Smooth muscle cell of the coronary artery (primary cell): ENCODE data around the gene PCBP4. TPM values are rescaled to one million over a fixed set of nuclear protein-coding genes. Genes with fewer than 3 reads are reported as not detected.

ENCODE experiments used
- total RNA-seq: library from RNA; depleted of rRNA; stranded (reverse); fragments of >200 nt; gene quantifications from 2 replicates; pipeline ENCODE4 v1.2.3, GENCODE V29; 2014; ENCODE audit warnings: low replicate concordance

Gene PCBP4
- 27.3 and 54.3 TPM in 2 replicates for total RNA-seq

DNA sequence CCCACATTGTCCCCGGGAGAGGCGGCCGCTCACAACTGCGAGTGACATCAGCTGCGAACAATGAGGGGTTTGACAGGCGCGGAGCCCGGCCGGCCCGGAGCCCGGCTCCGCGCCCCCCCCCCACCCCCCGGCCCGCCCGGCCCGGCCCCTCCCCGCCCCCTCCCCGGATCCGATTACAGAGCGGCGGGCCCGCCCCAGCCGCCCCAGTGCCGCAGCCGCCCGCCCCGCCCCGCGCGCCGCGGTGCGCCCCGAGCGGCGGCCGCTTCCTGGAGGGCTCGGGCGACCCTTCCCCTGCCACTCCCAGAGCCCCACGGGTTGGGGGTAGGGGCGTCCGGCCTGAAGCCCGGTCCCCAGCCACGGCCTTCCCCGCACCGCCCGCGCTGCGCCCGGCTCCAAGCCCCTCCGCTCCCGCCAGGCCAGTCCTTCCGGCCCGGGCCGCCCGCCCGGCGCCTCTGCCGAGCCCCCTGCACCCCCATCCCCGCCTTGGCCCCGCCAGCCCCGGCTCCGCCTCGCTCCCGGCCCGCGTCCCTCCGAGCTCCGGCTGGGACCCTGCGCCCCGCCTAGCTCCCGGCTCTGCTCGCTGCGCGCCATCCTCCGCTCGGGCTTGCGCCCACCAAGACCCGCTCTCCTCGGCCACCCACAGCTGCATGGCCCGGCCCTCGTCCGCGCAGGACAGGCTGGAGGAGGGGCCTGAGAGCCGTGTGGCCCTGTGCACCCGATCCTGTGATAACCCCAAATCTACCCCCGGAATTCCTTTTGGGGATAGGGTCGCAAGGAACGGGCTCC lies at the start of gene PCBP4:
TSS of gene PCBP4 (minus strand) at position 71 of the 786 bp plus-strand sequence. CDS start 6,214 bp downstream, outside the sequence.

DNA sequence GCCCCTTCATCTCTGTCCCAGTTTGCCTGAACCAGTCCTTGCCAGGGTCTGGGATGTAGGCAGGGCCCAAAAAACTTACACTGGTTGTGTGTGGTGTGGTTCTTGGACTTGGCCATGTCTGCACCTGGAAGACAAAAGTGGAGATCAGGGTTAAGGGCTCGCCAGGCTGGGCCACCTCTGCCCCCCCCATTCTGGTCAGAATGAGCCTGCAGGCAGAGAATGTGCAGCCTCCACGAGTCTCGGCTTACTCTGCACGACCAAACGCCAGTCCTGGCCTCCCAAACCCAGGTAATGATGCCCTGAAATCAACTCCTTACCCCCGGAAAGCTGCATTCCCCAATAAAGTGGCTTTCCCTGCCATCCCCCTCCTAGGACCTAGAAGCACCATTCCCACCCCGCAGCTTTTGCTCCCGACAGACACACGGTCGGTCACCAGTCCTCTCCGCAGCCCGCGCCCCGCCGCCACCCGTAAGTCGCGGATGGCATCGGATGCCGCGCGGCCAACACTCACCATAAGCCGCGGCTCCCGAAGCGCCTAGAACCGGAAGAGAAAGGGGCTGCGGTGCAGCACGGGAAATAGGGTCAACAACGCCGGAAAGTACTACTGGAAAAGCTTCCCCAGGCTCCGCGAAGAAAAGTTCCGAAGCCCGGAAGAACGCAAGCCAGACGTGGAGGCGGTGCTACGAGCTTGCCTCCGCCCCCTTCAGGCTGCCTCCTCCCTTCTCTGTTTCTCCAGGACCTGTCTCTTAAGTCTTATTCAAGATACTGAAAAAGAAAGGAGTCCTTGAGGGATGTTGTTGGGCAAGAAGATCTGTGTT lies 28.3 kb upstream of the PCBP4 start, which contains the start of gene RPL29:
TSS of gene RPL29 (minus strand) at position 550 of the 818 bp plus-strand sequence. CDS start at position 116, 434 bp downstream.

DNA sequence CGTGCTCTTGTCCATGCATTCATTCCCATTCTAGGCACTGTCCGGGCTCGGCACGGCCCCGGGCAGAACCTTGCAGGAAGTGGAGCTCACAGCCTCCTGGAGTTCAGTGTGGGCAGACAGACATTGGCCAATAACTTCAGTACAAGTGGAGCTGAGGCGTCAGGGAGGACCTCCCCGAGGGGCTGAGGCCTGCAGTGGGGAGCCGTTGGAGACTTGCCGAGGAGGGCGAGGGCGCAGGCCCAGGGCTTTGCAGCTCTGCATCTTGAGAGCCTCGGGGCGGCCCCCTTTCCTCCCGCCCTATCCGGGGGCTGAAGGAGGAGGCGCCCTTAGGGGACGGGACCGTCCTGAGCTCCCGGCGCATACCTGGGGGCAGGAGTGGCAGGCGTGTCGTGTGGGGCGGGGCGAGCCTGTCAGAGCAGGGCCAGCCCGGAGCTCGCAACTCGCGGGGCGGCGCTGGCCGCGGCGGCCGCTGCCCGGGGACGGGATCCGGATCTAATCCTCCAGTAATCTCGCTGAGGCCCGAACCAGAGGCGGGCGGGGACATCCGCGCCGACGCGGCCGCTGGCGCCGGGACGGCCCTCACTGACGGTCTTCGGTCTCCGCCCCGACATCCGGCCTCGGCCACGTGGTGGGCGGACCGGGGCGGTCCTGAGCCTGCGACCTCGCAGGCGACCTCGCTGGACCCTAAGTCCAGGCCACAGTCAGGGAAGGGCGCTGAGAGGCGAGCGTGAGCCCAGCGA lies 15.8 kb upstream of the PCBP4 start, which contains the start of gene ACY1:
TSS of gene ACY1 (plus strand) at position 698 of the 740 bp plus-strand sequence. CDS start 530 bp downstream, outside the sequence.

DNA sequence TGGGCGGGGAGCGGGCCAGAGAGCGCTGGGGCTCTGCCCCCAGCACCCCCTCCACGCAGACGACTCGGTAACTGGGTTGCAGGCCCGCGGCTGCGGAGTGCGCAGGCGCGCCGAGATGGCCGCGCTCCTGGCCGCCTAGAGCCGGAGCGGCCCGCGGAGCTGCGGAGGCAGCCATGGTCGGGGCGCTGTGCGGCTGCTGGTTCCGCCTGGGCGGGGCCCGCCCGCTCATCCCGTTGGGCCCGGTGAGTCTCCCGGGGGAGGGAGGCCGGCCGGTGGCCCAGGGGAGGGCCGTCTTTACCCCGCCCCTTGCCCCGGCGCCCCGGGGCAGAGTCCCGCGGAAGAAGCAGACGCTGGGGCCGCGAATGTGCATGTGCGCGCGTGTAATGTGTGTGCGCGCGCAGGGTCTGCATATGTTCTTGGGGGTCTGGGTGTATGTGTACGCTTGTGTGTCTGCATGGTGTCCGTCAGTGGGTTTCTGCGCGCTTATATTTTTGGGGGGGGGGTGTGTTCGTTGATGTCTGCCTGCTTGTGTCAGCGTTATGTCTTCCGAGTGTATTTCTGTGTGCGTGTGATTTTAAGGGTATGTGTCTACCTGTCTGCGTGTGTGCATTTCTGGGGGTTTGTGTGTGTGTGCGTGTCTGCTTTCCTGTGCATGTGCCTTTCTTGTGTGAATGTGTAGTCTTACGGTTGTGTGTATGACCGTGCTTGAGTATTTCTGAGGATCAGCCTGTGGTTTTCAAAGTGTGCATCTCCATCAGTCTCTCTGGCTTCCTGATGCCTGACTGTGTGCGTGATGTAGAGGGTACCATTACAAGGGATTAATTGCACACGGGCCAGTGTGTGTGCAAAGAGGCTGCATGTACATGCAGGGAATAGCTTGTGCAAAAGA lies 8.0 kb upstream of the PCBP4 start, which contains the start of gene ABHD14A:
TSS of gene ABHD14A (plus strand) at position 102 of the 889 bp plus-strand sequence. CDS start at position 174, 72 bp downstream.

DNA sequence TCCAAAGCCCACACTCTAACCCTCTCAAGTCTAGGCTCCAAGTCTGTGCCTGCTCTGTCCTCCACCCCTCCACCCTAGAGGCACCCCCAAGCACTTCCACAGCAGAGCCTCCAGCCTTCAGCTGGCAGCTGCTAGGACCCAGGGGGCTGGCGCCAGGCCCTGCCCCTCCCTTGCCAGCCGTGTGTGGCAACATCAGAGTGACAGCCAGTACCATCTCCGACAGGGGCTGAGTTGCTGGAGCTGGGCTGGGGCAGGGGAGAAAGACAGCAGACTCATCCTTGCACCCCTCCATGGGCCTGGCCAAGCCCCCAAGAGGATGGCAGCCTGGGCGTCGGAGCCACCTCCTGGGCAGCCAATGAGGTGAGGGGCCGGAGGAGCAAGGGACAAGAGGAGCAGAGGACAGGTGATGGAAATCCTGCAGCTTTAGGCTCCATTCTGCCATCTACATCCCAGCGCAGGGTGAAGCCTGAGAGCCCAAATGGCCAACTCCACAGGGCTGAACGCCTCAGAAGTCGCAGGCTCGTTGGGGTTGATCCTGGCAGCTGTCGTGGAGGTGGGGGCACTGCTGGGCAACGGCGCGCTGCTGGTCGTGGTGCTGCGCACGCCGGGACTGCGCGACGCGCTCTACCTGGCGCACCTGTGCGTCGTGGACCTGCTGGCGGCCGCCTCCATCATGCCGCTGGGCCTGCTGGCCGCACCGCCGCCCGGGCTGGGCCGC lies 11.9 kb downstream of the PCBP4 start, which contains the start of gene GPR62:
TSS of gene GPR62 (plus strand) at position 207 of the 718 bp plus-strand sequence. CDS start at position 479, 272 bp downstream.

DNA sequence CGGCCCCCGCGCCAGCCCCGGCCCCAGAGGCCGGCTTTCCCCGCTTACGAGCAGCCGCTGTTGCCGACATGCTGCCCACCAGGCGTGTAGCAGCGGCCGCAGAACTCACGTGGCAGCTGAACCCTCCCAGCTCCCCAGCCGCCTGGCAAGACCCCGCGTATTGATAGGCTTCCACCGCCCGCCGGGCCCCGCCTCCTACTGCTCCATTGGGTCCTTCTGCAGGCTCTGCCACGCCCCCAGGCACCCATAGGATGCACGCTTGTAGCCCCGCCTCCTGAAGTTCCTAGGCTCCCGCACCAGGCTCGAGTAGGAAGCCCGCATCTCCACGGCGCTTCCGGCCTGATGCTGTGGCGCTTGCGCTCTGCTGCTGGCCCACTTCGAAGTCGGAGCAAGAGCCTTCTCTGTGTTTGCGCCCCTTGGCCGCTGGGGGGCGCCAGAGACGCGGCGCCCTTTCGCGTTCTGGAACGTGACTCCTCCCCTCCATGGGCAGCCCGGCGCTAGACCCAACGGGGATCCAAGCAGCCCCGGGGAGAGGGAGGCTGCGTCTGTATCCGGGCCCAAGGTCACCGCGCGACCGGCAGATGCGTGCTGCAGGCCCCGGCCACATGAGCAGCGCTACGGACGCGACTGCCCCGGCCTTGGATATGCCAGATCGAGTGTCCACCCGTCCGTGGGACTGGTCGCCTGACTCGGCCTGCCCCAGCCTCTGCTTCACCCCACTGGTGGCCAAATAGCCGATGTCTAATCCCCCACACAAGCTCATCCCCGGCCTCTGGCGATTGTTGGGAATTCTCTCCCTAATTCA lies 25.3 kb downstream of the PCBP4 start, which contains the start of the genes PARP3 and RRP9:
TSS of gene PARP3 (plus strand) at position 566 of the 805 bp plus-strand sequence. CDS start 993 bp downstream, outside the sequence.
TSS of gene RRP9 (minus strand) at position 107 of the 805 bp plus-strand sequence. CDS start at position 70, 37 bp downstream.

Other genes with a start within 250 kb of the PCBP4 start
- gene IQCF6, start 188.2 kb downstream of the PCBP4 start, total RNA-seq = not detected in 2 replicates
- gene IQCF2, start 105.8 kb downstream of the PCBP4 start, total RNA-seq = not detected in 2 replicates
- not detected in 2 replicates for gene IQCF5, start 91.9 kb downstream of the PCBP4 start, total RNA-seq
- not detected in 2 replicates for gene IQCF1, start 64.1 kb downstream of the PCBP4 start, total RNA-seq
- gene RRP9, start 25.6 kb downstream of the PCBP4 start, total RNA-seq = 24.2 and 38.8 TPM in 2 replicates
- gene PARP3, start 25.1 kb downstream of the PCBP4 start, total RNA-seq = 14.6 and 26.6 TPM in 2 replicates
- gene GPR62, start 12.1 kb downstream of the PCBP4 start, total RNA-seq = under 0.01 TPM in 1 of 2 replicates, not detected in the other
- 12.1 and 20.7 TPM in 2 replicates for gene ABHD14B, start 6.6 kb upstream of the PCBP4 start, total RNA-seq
- gene ABHD14A, start 7.6 kb upstream of the PCBP4 start, total RNA-seq = 8.3 and 13.1 TPM in 2 replicates
- gene ACY1, start 16.1 kb upstream of the PCBP4 start, total RNA-seq = 57.4 and 59.1 TPM in 2 replicates
- 574 and 1,531 TPM in 2 replicates for gene RPL29, start 28.4 kb upstream of the PCBP4 start, total RNA-seq
- gene DUSP7, start 89.1 kb upstream of the PCBP4 start, total RNA-seq = 3.0 and 8.2 TPM in 2 replicates
- gene POC1A, start 187.0 kb upstream of the PCBP4 start, total RNA-seq = 2.3 and 6.0 TPM in 2 replicates
- 15.8 and 34.0 TPM in 2 replicates for gene ALAS1, start 230.7 kb upstream of the PCBP4 start, total RNA-seq